ENCODE results near the gene ABCG5.

GRCh38 chr2:43842866-43843226 is 4.2 kb upstream of the ABCG5 start:
- no peak for TF ChIP-seq POLR2A (IDR thresholded peaks at IDR 0.05)
- no peak for TF ChIP-seq CTCF (IDR thresholded peaks at IDR 0.05)
- no peak for TF ChIP-seq EP300 (IDR thresholded peaks at IDR 0.05; ENCODE audit: low read depth)
- TF ChIP-seq POLR2AphosphoS5 (IDR thresholded peaks at IDR 0.05) = no peak
